Left lung (tissue), 10 donors: ENCODE data around the gene APOL3. TPM values are rescaled to one million over a fixed set of nuclear protein-coding genes. Genes with fewer than 3 reads are reported as not detected.

Experiments used
- ATAC-seq: fragments of 200-7000 bp; cut with Tn5 transposase; one replicate; pipeline ENCODE4 v1.9.1; 2020; ENCODE audit warnings: moderate library complexity
- DNase-seq, 4 donors: peaks; one replicate each; pipeline ENCODE4 v3.0.0-alpha.2; 2013 to 2020
- H3K27ac ChIP-seq, 2 donors: fragments of 200-600 bp; sonication (generic) in 1 of 2; one replicate each; pipeline versions ENCODE4 v1.5.0 to v1.8.0; 2020 to 2021
- H3K27me3 ChIP-seq, 2 donors: fragments of 200-600 bp; sonication (generic) in 1 of 2; one replicate each; pipeline versions ENCODE4 v1.5.0 to v1.8.0; 2020 to 2021
- H3K36me3 ChIP-seq, 2 donors: fragments of 200-600 bp; sonication (generic) in 1 of 2; one replicate each; pipeline versions ENCODE4 v1.5.0 to v1.8.0; 2020 to 2021
- H3K4me1 ChIP-seq, 2 donors: fragments of 200-600 bp; one replicate each; pipeline ENCODE4 v1.8.0; 2021
- H3K4me3 ChIP-seq, 2 donors: fragments of 200-600 bp; sonication (generic) in 1 of 2; one replicate each; pipeline versions ENCODE4 v1.5.0 to v1.8.0; 2020 to 2021; ENCODE audit warnings: mild to moderate bottlenecking in 1 of 2
- H3K9me3 ChIP-seq, 2 donors: fragments of 200-600 bp; sonication (generic) in 1 of 2; one replicate each; pipeline versions ENCODE4 v1.5.0 to v1.8.0; 2020 to 2021
- CTCF ChIP-seq, 2 donors: fragments of 200-600 bp; sonication (generic) in 1 of 2; IDR thresholded peaks; one replicate each; pipeline versions ENCODE4 v1.5.0 to v1.8.0; 2021; ENCODE audit warnings: antibody characterized with exemption in 2 of 2
- intact Hi-C, 2 donors: fragments of 100-400 bp; cut with DNase I; formaldehyde crosslinking; loops; one replicate each; pipeline versions ENCODE4 v1.11.2 to v1.14.2; 2022
- polyA plus RNA-seq, 6 donors: library from polyadenylated mRNA; unstranded; fragments of 120-200 nt; gene quantifications; one replicate each; pipeline ENCODE4 v1.2.1, GENCODE V29; 2013; ENCODE audit not compliant: insufficient read length in 6 of 6
- total RNA-seq, 2 donors: library from RNA; stranded (reverse); fragmentation: NEBNext Ultra II Directional; extraction: Animal tissue kit (Norgen Biotek cat#: 25700); gene quantifications; one replicate each; pipeline ENCODE4 v1.2.1, GENCODE V29; 2021
- donor health status: DM: no; HTN: yes; CAD: no.
- donor health status: DM: no; HTN: no; CAD: no.

APOL3 gene
- total and polyA plus RNA-seq, 8 donors, result 27.0 to 57.9 (median 42.0) TPM

GRCh38 chr22:36107436-36107835, 53.1 kb downstream of the APOL3 start:
- ATAC-seq, result no peak
- no peak for DNase-seq
- H3K27me3 ChIP-seq, result no peaks in the 10 kb centered on the region
- H3K9me3 ChIP-seq, result no peaks in the 10 kb centered on the region
- intact Hi-C loops, result no loop called here
- no peaks in the 10 kb centered on the region for H3K4me1 ChIP-seq
- TF ChIP-seq CTCF (IDR thresholded peaks at IDR 0.05), result no peak
- H3K4me3 ChIP-seq, result no peak overlapping the region
- no peak overlapping the region for H3K27ac ChIP-seq
- no peaks in the 10 kb centered on the region for H3K36me3 ChIP-seq

GRCh38 chr22:36106910-36107309, 53.6 kb downstream of the APOL3 start:
- intact Hi-C loops, result no loop called here
- Histone ChIP-seq H3K4me1 (no peaks in the 10 kb centered on the region), H3K27me3 (no peaks in the 10 kb centered on the region), H3K9me3 (no peaks in the 10 kb centered on the region), H3K27ac (no peak overlapping the region), H3K4me3 (no peak overlapping the region), H3K36me3 (no peaks in the 10 kb centered on the region)
- no peak for TF ChIP-seq CTCF (IDR thresholded peaks at IDR 0.05)
- ATAC-seq (no peak), DNase-seq (no peak)

GRCh38 chr22:36104988-36105387, 55.6 kb downstream of the APOL3 start:
- Histone ChIP-seq H3K4me3 (no peak overlapping the region), H3K36me3 (no peaks in the 10 kb centered on the region), H3K27ac (no peak overlapping the region), H3K9me3 (no peaks in the 10 kb centered on the region), H3K27me3 (no peaks in the 10 kb centered on the region), H3K4me1 (no peaks in the 10 kb centered on the region)
- DNase-seq (no peak), ATAC-seq (no peak)
- intact Hi-C loops, result no loop called here
- TF ChIP-seq CTCF (IDR thresholded peaks at IDR 0.05), result no peak

- no peaks in the 10 kb centered on the region for H3K9me3 ChIP-seq
- H3K27ac ChIP-seq, result no peak overlapping the region
- no peak for TF ChIP-seq CTCF (IDR thresholded peaks at IDR 0.05)
- no peaks in the 10 kb centered on the region for H3K27me3 ChIP-seq
- ATAC-seq, result no peak
- no peak for DNase-seq
- no peaks in the 10 kb centered on the region for H3K36me3 ChIP-seq
- no peak overlapping the region for H3K4me3 ChIP-seq
- intact Hi-C loops, result no loop called here
- no peaks in the 10 kb centered on the region for H3K4me1 ChIP-seq
Measured at GRCh38 chr22:36104435-36104834, 56.1 kb downstream of the APOL3 start.

- intact Hi-C loops, result no loop called here
Measured at GRCh38 chr22:36103891-36104290, 56.7 kb downstream of the APOL3 start.

More at GRCh38 chr22:36103891-36104290, 56.7 kb downstream of the APOL3 start:
- Histone ChIP-seq H3K27ac (no peak overlapping the region), H3K4me1 (no peaks in the 10 kb centered on the region), H3K4me3 (no peak overlapping the region), H3K27me3 (no peaks in the 10 kb centered on the region), H3K36me3 (no peaks in the 10 kb centered on the region), H3K9me3 (no peaks in the 10 kb centered on the region)
- ATAC-seq (no peak), DNase-seq (no peak)
- no peak for TF ChIP-seq CTCF (IDR thresholded peaks at IDR 0.05)
